GM10266 (cell line): ENCODE data around the gene MOB4.
"Not testable (repeated sequence)": the region's sequence is repeated elsewhere in the genome, so short reads cannot be mapped to it uniquely, and the experiment has no call there.

Experiments
- DNase-seq: peaks from one replicate; pipeline ENCODE4 v3.0.0; 2012; ENCODE audit errors: extremely low spot score
- CTCF ChIP-seq: IDR thresholded peaks from 2 replicates; pipeline ENCODE4 v1.5.1; 2012; ENCODE audit warnings: mild to moderate bottlenecking, low read depth; ENCODE audit not compliant: control insufficient read depth, insufficient read depth; ENCODE audit errors: missing control alignments

Gene MOB4

GRCh38 chr2:197547163-197547900 is 31.5 kb downstream of the MOB4 start:
- TF ChIP-seq CTCF = no peak
- no peak for DNase-seq

- no peak for DNase-seq
- no peak for TF ChIP-seq CTCF
These were observed 32.7 kb downstream of the MOB4 start for GRCh38 chr2:197548582-197548981.

GRCh38 chr2:197551260-197551659 is 35.4 kb downstream of the MOB4 start:
- DNase-seq = not testable (repeated sequence)

- no peak for TF ChIP-seq CTCF
These were observed 39.6 kb downstream of the MOB4 start for GRCh38 chr2:197555467-197555866.

GRCh38 chr2:197556456-197556855 is 40.6 kb downstream of the MOB4 start:
- no peak for TF ChIP-seq CTCF
- no peak for DNase-seq

More at GRCh38 chr2:197555467-197555866, 39.6 kb downstream of the MOB4 start:
- DNase-seq = no peak

- no peak for TF ChIP-seq CTCF
- no peak for DNase-seq
These were observed 42.5 kb downstream of the MOB4 start for GRCh38 chr2:197558393-197558792.

GRCh38 chr2:197559681-197560080 is 43.8 kb downstream of the MOB4 start:
- no peak for TF ChIP-seq CTCF
- no peak for DNase-seq
